ACC112 (cell line): ENCODE results near the gene RAD51B.

Experiments
- H2AFZ ChIP-seq: fragments of 200-600 bp; sonication (generic); one replicate; pipeline ENCODE4 v1.6.0; 2017; ENCODE audit warnings: antibody characterized with exemption, low read length; ENCODE audit not compliant: unreplicated experiment
- H3K27ac ChIP-seq: fragments of 200-600 bp; sonication (generic); 2 replicates; pipeline ENCODE4 v1.5.1; 2014; ENCODE audit warnings: low read depth, mild to moderate bottlenecking, antibody characterized with exemption, low read length, moderate library complexity
- H3K27me3 ChIP-seq: fragments of 200-600 bp; sonication (generic); 2 replicates; pipeline ENCODE4 v1.6.1; 2014; ENCODE audit warnings: mild to moderate bottlenecking, antibody characterized with exemption, low read length, moderate library complexity, mixed read lengths; ENCODE audit not compliant: insufficient read depth
- H3K36me3 ChIP-seq: fragments of 200-600 bp; sonication (generic); 2 replicates; pipeline ENCODE4 v1.6.1; 2016; ENCODE audit warnings: mild to moderate bottlenecking, antibody characterized with exemption, low read length, moderate library complexity, mixed read lengths; ENCODE audit not compliant: insufficient read depth
- H3K4me1 ChIP-seq: fragments of 200-600 bp; sonication (generic); one replicate; pipeline ENCODE4 v1.6.1; 2016; ENCODE audit warnings: low read length, mixed read lengths; ENCODE audit not compliant: insufficient read depth, unreplicated experiment, control insufficient read depth
- H3K4me3 ChIP-seq: fragments of 200-600 bp; sonication (generic); 2 replicates; pipeline ENCODE4 v1.5.1; 2014; ENCODE audit warnings: mild to moderate bottlenecking, low read depth, low read length
- H3K79me2 ChIP-seq: fragments of 200-600 bp; sonication (generic); one replicate; pipeline ENCODE4 v1.6.0; 2016; ENCODE audit warnings: low read length; ENCODE audit not compliant: control insufficient read depth, unreplicated experiment, insufficient read depth

Gene RAD51B

DNA sequence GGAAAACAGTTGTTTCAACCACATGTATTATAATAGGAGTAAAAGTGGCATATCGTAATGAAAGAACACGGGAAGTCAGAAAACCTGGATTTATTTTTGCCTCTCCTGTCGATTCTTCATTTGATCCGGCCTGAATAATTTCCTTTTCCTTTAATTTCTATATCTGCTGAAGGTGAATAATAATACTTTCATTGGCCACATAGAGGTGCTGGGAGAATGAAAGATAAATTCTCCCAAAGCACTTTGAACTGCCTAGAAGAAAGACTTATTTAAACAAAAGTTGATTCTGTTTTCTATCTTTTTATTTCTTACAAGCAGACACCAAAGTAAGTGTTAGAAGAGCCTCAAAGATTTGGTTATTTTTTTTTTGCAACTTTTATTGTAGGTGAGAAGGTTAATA lies 339.1 kb downstream of the RAD51B start:
- Histone ChIP-seq H3K79me2 (no peaks in the 10 kb centered on the region), H3K4me1 (peaks cover 6% of the 10 kb centered on the region), H3K27me3 (no peaks in the 10 kb centered on the region), H3K4me3 (no peak overlapping the region), H2AFZ (no peak overlapping the region), H3K36me3 (no peaks in the 10 kb centered on the region), H3K27ac (no peak overlapping the region)

DNA sequence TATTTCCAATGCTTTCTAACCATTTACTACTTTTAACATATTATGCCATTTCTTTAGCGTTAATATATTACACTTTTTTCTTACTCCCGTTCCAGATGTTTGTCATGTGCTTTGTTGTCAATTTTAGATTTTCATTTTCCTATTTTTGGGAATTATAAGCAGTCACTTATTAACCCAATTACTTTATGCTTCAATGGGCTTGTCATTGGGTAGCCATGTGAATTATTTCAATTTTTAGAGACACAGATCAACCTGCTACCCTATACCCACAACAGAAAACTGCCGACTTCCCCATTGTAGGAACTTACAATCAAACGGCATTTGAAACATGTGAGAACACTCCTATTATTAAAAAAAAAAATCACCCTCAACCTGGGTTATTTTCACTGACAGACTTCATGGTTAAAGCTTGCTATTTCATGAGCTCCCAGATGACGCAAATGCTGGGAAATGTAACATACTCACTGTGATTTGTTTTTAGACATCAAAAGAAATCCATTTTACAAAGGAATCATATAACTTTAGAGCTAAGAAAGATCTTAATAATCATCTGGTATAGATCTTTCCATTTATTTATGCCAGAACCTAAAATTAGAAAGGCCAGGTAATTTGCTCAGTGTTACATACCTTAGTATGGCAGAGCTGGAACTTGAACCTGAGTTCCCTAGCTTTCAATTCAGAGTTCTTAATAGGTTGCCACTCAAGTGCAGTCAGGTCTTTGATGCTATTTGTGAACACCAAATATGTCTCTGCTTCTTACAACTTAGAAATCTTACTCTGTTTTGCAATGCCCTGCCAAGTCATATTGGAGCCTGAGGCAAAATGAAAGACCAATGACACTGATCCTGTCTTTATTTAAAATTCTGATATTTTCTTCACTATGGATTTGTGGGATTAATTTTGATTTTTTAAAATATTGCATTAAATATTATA lies 340.4 kb downstream of the RAD51B start:
- H2AFZ ChIP-seq = no peak overlapping the region
- H3K4me1 ChIP-seq = peaks cover 6% of the 10 kb centered on the region
- H3K79me2 ChIP-seq = no peaks in the 10 kb centered on the region
- no peaks in the 10 kb centered on the region for H3K27me3 ChIP-seq
- no peaks in the 10 kb centered on the region for H3K36me3 ChIP-seq
- H3K4me3 ChIP-seq = no peak overlapping the region
- no peak overlapping the region for H3K27ac ChIP-seq

DNA sequence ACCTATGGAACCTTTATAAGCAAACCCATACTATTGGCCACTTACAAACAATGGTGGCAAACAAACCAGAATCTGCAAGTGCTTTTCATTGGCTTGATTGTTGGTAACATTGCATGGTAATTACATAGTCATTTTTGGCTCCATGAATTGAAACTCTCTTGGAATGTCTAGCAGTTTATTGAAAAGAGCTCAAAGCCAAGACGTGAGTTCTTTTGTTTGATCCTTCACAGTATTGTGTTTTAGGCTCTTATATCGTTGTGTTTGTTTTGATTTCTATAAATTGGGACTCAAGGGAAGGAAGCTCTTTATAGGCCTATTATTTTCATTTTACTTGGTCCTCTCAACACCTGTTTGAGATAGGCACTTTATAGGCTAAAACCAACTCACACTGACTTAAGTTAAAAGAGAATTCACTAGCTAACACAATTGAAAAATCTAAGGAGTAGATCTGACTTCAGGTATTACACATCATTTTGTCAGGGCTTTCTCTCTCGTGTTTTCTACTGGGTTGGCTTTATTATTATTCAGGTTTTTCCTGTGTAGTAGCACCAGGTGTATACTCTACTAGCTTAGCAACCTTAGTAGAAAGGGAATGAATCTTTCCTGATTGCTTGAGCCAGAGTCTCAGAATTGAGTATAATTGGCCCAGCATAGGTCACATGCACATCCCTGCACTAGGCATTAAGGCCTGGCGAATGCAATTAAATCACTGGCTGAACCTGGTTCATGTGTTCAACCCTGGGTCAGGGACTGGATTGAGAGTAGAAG lies 341.4 kb downstream of the RAD51B start:
- Histone ChIP-seq H3K27me3 (no peaks in the 10 kb centered on the region), H3K27ac (no peak overlapping the region), H3K4me1 (peaks cover 6% of the 10 kb centered on the region), H2AFZ (no peak overlapping the region), H3K36me3 (no peaks in the 10 kb centered on the region), H3K4me3 (no peak overlapping the region), H3K79me2 (no peaks in the 10 kb centered on the region)

DNA sequence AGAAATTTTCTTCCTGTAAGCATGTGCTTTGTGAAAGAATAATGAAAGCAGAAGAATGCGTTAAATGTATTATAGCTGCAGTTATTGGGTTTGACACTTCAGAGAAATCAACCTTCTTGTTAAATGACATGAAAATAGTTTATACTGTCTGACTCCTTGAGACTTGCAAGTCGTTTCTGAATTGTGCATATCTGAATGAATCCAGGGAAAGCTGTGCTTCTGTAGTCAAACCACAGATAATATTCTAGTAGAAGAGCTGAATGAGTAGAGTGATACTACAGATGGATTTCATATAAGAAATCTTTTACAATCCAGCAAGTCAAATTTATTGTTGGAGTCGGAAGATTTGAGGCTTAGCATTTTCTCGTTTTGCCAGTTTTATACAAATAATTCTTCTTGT lies 343.3 kb downstream of the RAD51B start:
- Histone ChIP-seq H3K36me3 (no peaks in the 10 kb centered on the region), H3K79me2 (no peaks in the 10 kb centered on the region), H3K4me1 (peaks cover 5% of the 10 kb centered on the region), H3K27me3 (no peaks in the 10 kb centered on the region), H2AFZ (no peak overlapping the region), H3K4me3 (no peak overlapping the region), H3K27ac (no peak overlapping the region)

DNA sequence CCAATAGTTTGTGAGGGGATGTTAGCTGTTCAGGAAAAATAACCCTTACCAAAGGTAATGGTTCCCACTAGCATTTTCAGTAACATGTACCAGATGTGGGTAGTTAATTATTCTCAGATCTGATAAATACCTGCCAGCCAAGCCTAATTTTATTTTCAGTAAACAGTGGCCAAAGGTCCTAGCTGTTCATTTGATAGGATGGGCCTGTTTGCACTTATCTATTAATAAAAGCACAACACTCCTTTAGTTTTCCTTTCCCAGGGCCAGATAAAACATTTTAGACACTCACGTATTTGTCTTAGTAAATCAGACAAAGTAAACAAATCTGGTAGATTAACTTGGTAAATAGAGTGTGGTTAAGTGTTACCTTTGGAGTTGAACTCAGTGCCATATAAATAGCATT lies 345.1 kb downstream of the RAD51B start:
- Histone ChIP-seq H2AFZ (no peak overlapping the region), H3K36me3 (no peaks in the 10 kb centered on the region)

DNA sequence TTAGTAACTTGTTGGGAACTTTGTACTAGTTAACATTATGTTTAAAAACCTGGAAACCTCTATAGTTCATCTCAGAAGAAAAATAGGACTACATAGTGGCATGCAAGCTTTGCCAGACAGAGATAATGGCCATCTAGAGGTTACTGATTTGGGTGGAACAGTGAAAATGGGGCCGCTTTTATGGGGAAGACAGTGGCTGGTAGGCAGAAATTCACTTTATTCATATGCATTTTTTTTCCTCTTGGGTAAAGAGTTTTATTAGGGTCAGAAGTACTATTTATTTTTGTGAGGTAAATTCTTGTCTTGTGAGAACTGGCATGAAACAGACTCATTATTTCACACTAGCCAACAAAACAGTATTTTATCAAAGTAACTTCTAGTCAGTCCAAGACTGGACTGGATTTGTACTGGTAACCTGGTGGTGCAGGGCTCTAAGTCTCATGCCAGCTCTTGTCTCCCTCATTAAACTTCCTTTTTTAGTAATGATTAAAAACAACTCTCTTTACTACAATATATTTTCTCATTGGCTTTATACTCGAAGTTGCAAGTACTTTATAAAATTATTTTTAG lies 345.8 kb downstream of the RAD51B start:
- Histone ChIP-seq H3K4me1 (peaks cover 4% of the 10 kb centered on the region), H3K79me2 (no peaks in the 10 kb centered on the region), H3K36me3 (no peaks in the 10 kb centered on the region), H3K27ac (no peak overlapping the region), H2AFZ (no peak overlapping the region), H3K27me3 (no peaks in the 10 kb centered on the region), H3K4me3 (no peak overlapping the region)

More for the DNA sequence above, 345.1 kb downstream of the RAD51B start:
- no peaks in the 10 kb centered on the region for H3K79me2 ChIP-seq
- H3K27me3 ChIP-seq = no peaks in the 10 kb centered on the region
- peaks cover 4% of the 10 kb centered on the region for H3K4me1 ChIP-seq
- H3K4me3 ChIP-seq = no peak overlapping the region
- no peak overlapping the region for H3K27ac ChIP-seq

DNA sequence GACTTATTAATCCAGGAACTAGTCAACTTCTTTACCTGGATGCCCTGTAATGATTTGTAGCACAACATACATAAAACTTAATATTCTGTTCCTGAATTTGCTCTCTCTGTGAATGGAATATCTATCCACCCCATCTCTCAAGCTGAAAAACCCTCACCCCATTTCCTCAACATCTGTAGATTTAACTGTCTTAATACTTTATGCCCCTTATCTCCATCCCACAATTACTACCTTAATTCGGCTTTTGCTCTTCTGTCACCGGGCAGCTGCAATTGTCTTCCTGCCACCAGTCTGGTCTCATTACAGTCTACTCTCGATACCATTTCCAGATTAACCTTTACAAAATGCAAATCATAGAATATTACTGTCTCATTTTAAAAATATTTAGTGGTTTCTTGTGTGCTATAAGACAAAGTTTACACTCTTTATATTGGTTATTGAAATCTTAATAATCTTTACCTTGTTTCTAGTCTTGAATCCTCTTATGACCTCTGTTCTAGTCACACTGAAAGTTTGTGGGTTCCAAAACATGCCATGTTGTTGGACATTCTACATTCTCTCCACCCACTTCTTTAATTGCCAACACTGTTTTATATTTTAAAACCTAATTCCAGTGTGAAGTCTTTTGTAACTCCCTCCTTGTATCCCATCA lies 347.3 kb downstream of the RAD51B start:
- Histone ChIP-seq H3K79me2 (no peaks in the 10 kb centered on the region), H2AFZ (no peak overlapping the region), H3K27me3 (no peaks in the 10 kb centered on the region), H3K4me3 (no peak overlapping the region), H3K36me3 (no peaks in the 10 kb centered on the region), H3K4me1 (peaks cover 4% of the 10 kb centered on the region), H3K27ac (no peak overlapping the region)

DNA sequence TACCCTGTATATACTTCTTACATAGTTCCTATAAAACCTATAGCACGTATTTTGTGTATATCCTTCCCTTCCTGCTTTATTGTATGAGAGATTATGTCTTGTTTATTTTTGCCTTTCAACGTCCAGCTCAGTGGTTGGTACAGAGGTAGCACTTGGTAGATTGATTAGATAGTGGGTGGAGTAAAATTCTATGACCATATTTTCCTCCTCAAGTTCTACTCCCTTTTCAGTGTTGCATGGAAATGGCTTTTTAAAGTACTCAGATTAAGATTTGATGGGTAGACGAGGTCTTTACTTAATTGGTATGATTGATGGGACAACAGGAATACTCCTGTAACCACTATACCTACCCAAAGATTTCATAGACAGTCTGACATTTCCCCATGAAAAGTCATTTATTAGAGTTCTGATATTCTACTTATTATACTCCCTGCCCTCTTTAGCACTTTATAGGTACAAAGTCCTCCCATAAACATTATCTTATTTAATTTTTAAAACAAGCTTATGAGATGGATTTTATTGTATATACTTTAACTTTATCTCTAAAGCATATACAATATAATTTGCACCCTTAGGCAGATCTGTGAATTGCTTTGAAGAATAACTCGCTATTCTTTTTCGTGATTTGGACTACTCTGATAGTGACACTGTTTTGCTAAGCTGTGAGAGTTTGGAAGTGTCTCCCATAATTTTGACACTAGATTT lies 348.0 kb downstream of the RAD51B start:
- Histone ChIP-seq H3K79me2 (no peaks in the 10 kb centered on the region), H3K4me3 (no peak overlapping the region), H3K27me3 (no peaks in the 10 kb centered on the region), H3K36me3 (no peaks in the 10 kb centered on the region), H2AFZ (no peak overlapping the region), H3K27ac (no peak overlapping the region), H3K4me1 (peaks cover 11% of the 10 kb centered on the region)

DNA sequence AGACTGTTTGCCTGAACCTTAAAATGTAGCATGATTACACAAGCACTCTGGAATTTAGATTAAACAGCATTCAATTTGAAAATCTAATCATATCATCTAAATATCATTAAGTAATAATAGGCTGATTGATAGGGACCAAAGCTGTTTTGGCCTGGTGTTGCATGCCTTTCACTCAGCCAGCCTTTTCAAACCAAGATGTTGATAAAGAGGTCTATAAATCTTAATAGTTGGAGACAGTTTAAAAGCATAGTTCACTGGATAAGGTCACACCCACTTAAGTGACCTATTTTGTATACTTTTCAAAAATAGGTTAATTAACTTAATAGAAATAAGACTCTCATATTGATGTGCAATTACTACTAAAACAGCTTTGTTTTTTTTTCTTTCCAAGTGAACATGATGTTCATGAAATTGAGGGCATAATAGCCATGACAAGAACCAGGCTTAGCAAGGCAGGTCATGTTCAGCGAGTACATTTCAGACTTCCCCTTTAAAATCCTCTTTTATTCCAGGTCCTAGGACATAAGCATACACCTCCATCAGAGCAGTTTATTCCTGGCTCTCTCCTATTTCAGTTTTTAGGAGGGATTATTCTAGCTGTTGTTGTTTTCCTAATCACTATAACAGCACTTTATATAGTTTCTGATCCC lies 349.0 kb downstream of the RAD51B start:
- Histone ChIP-seq H2AFZ (no peak overlapping the region), H3K4me3 (no peak overlapping the region), H3K4me1 (peaks cover 19% of the 10 kb centered on the region), H3K79me2 (no peaks in the 10 kb centered on the region), H3K36me3 (no peaks in the 10 kb centered on the region), H3K27me3 (no peaks in the 10 kb centered on the region), H3K27ac (no peak overlapping the region)
